IPS-11a (cell line): ENCODE measurements around the gene CCN5.
"Not testable (repeated sequence)": the region's sequence is repeated elsewhere in the genome, so short reads cannot be mapped to it uniquely, and the experiment has no call there.

ENCODE experiments used
- H3K4me3 ChIP-seq: one replicate; pipeline ENCODE4 v1.5.1; 2013; ENCODE audit warnings: low read depth, low read length, control low read depth

The CCN5 gene

GRCh38 chr20:44756011-44756688, 41.0 kb downstream of the CCN5 start:
- no peak overlapping the region for H3K4me3 ChIP-seq

- H3K4me3 ChIP-seq: no peak overlapping the region
These were observed 41.8 kb downstream of the CCN5 start for GRCh38 chr20:44756956-44757355.

GRCh38 chr20:44758247-44759101, 43.3 kb downstream of the CCN5 start:
- no peak overlapping the region for H3K4me3 ChIP-seq

- H3K4me3 ChIP-seq: no peak overlapping the region
These were observed 44.4 kb downstream of the CCN5 start for GRCh38 chr20:44759595-44759994.

GRCh38 chr20:44761423-44761822, 46.3 kb downstream of the CCN5 start:
- no peak overlapping the region for H3K4me3 ChIP-seq

- H3K4me3 ChIP-seq: no peak overlapping the region
These were observed 47.4 kb downstream of the CCN5 start for GRCh38 chr20:44762466-44763140.

GRCh38 chr20:44763798-44764197, 48.6 kb downstream of the CCN5 start:
- not testable (repeated sequence) for H3K4me3 ChIP-seq

GRCh38 chr20:44765091-44765490, 49.9 kb downstream of the CCN5 start:
- H3K4me3 ChIP-seq: no peak overlapping the region

GRCh38 chr20:44765701-44766347, 50.7 kb downstream of the CCN5 start:
- no peak overlapping the region for H3K4me3 ChIP-seq

- no peak overlapping the region for H3K4me3 ChIP-seq
These were observed 53.1 kb downstream of the CCN5 start for GRCh38 chr20:44768256-44768655.

- H3K4me3 ChIP-seq: no peak overlapping the region
These were observed 53.8 kb downstream of the CCN5 start for GRCh38 chr20:44768854-44769480.

GRCh38 chr20:44769481-44769863, 54.3 kb downstream of the CCN5 start:
- H3K4me3 ChIP-seq: no peak overlapping the region

GRCh38 chr20:44770484-44771171, 55.5 kb downstream of the CCN5 start:
- no peak overlapping the region for H3K4me3 ChIP-seq

GRCh38 chr20:44771172-44771535, 56.0 kb downstream of the CCN5 start:
- H3K4me3 ChIP-seq: no peak overlapping the region

- no peak overlapping the region for H3K4me3 ChIP-seq
These were observed 57.5 kb downstream of the CCN5 start for GRCh38 chr20:44772636-44773035.

GRCh38 chr20:44773070-44773829, 58.1 kb downstream of the CCN5 start:
- H3K4me3 ChIP-seq: no peak overlapping the region

GRCh38 chr20:44776980-44777379, 61.8 kb downstream of the CCN5 start:
- no peak overlapping the region for H3K4me3 ChIP-seq
